SU-DHL-6 (cell line): Measurements from ENCODE around the gene SH3RF3.

Source experiments
- H2AFZ ChIP-seq: fragments of 200-600 bp; sonication (generic); 2 replicates; pipeline ENCODE4 v1.6.1; 2014; ENCODE audit warnings: low read depth, mild to moderate bottlenecking, moderate library complexity, mixed read lengths, antibody characterized with exemption, low read length; ENCODE audit not compliant: severe bottlenecking
- H3F3A ChIP-seq: fragments of 200-600 bp; shearing (Covaris generic); 2 replicates; pipeline ENCODE4 v1.6.0; 2016; ENCODE audit warnings: antibody characterized with exemption, mild to moderate bottlenecking; ENCODE audit not compliant: insufficient read depth
- H3K27ac ChIP-seq: fragments of 200-600 bp; sonication (generic); 2 replicates; pipeline ENCODE4 v1.5.1; 2016; ENCODE audit warnings: low read depth, mild to moderate bottlenecking, low read length, moderate library complexity, mixed read lengths
- H3K27me3 ChIP-seq: fragments of 200-600 bp; sonication (generic), shearing (Covaris generic); 2 replicates; pipeline ENCODE4 v1.6.0; 2014; ENCODE audit warnings: mild to moderate bottlenecking, low read length
- H3K36me3 ChIP-seq: fragments of 200-600 bp; sonication (generic); 2 replicates; pipeline ENCODE4 v1.6.1; 2014; ENCODE audit warnings: mild to moderate bottlenecking, low read length, mixed read lengths
- H3K4me2 ChIP-seq: fragments of 300-600, 200-600 bp; shearing (Covaris generic), sonication (generic); 2 replicates; pipeline ENCODE4 v1.6.0; 2014; ENCODE audit warnings: low read length, low read depth, mild to moderate bottlenecking; ENCODE audit not compliant: poor library complexity, severe bottlenecking
- H3K4me3 ChIP-seq: fragments of 200-600 bp; sonication (generic); 2 replicates; pipeline ENCODE4 v1.5.1; 2014; ENCODE audit warnings: antibody characterized with exemption, low read length, mild to moderate bottlenecking, mixed read lengths; ENCODE audit not compliant: insufficient read depth, poor library complexity, severe bottlenecking
- H3K79me2 ChIP-seq: fragments of 200-600 bp; sonication (generic); 2 replicates; pipeline ENCODE4 v1.6.1; 2014; ENCODE audit warnings: mild to moderate bottlenecking, low read length, moderate library complexity; ENCODE audit not compliant: insufficient read depth
- H3K9ac ChIP-seq: fragments of 200-600 bp; sonication (generic); 2 replicates; pipeline ENCODE4 v1.7.0; 2014; ENCODE audit warnings: mild to moderate bottlenecking, low read length
- H3K9me2 ChIP-seq: fragments of 200-600 bp; sonication (generic); replicated peaks from 2 replicates; pipeline ENCODE4 v1.6.1; 2014; ENCODE audit warnings: low read length; ENCODE audit not compliant: insufficient read depth
- H3K9me3 ChIP-seq: fragments of 200-600 bp; sonication (generic); 2 replicates; pipeline ENCODE4 v1.6.1; 2014; ENCODE audit warnings: low read length, mixed read lengths; ENCODE audit not compliant: insufficient read depth
- H4K20me1 ChIP-seq: fragments of 200-600 bp; sonication (generic); 2 replicates; pipeline ENCODE4 v1.6.1; 2014; ENCODE audit warnings: low read depth, mild to moderate bottlenecking, antibody characterized with exemption, low read length, moderate library complexity, mixed read lengths
- CTCF ChIP-seq: fragments of 200-600 bp; sonication (generic); IDR thresholded peaks from one replicate; pipeline ENCODE4 v1.5.1; 2017; ENCODE audit warnings: antibody characterized with exemption, mild to moderate bottlenecking, low read length, moderate library complexity; ENCODE audit not compliant: insufficient read depth, poor library complexity, severe bottlenecking
- EZH2phosphoT487 ChIP-seq: fragments of 200-600 bp; sonication (generic), shearing (Covaris generic); conservative IDR thresholded peaks from 2 replicates; pipeline ENCODE4 v1.6.1; 2018; ENCODE audit warnings: mild to moderate bottlenecking, antibody characterized with exemption, low read length, moderate library complexity, mixed read lengths

SH3RF3 gene

DNA sequence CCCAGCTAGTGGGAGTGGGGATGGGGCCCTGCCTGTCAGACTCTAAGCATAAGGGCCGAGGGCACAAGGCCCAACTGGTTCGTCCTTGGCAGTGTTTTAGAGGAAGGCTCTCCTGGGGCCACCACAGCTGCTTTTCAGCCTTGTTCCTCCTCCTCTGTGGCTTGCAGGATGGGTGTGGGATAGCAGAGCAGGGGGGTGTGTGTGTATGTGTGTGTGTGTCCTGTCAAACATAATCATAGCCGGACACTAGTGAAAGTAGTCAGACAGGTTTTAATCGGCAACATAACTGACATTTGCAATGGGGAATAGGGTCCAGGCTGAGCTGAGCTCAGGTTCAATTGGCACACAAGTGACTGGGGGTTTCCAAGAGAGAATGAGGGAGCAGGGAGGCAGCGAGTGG is 370.6 kb downstream of the SH3RF3 start:
- Histone ChIP-seq H3K4me2 (no peak overlapping the region), H3K27ac (no peak overlapping the region), H2AFZ (no peak overlapping the region)

DNA sequence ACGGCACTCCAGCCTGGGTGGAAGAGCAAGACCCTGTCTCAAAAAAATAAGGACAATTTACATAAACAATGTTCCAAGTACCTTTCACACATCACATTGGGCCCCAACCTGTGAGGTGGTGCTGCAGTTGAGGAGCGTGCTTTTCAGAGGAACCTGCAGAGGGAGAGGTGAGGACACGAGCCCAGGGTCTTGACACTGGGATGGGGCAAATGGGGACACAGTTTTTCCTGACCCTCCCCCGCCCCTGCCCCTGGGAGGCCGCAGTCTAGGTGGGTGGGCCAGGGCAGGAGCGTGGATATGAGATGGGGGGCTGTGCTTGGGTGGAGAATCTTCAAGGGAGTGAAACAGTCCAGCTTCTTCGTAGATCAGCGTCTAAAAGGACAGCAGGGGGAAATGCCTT is 371.9 kb downstream of the SH3RF3 start:
- H2AFZ ChIP-seq: no peak overlapping the region
- TF ChIP-seq CTCF (no peak), EZH2phosphoT487 (no peak)
- H3K9me3 ChIP-seq: no peaks in the 10 kb centered on the region
- H3K9me2 ChIP-seq: no peaks in the 10 kb centered on the region
- no peak overlapping the region for H3K9ac ChIP-seq
- H3K79me2 ChIP-seq: no peaks in the 10 kb centered on the region
- no peak overlapping the region for H3K27ac ChIP-seq
- H3F3A ChIP-seq: no peaks in the 10 kb centered on the region
- no peaks in the 10 kb centered on the region for H3K36me3 ChIP-seq
- no peak overlapping the region for H3K4me2 ChIP-seq
- no peaks in the 10 kb centered on the region for H3K27me3 ChIP-seq
- no peak overlapping the region for H3K4me3 ChIP-seq
- H4K20me1 ChIP-seq: no peaks in the 10 kb centered on the region

More for the DNA sequence above, 370.6 kb downstream of the SH3RF3 start:
- no peaks in the 10 kb centered on the region for H4K20me1 ChIP-seq
- no peaks in the 10 kb centered on the region for H3K9me2 ChIP-seq
- H3K4me3 ChIP-seq: no peak overlapping the region
- H3F3A ChIP-seq: no peaks in the 10 kb centered on the region
- no peaks in the 10 kb centered on the region for H3K9me3 ChIP-seq
- H3K79me2 ChIP-seq: no peaks in the 10 kb centered on the region
- no peaks in the 10 kb centered on the region for H3K36me3 ChIP-seq
- H3K9ac ChIP-seq: no peak overlapping the region
- TF ChIP-seq EZH2phosphoT487: no peak
- no peak for TF ChIP-seq CTCF
- H3K27me3 ChIP-seq: no peaks in the 10 kb centered on the region

DNA sequence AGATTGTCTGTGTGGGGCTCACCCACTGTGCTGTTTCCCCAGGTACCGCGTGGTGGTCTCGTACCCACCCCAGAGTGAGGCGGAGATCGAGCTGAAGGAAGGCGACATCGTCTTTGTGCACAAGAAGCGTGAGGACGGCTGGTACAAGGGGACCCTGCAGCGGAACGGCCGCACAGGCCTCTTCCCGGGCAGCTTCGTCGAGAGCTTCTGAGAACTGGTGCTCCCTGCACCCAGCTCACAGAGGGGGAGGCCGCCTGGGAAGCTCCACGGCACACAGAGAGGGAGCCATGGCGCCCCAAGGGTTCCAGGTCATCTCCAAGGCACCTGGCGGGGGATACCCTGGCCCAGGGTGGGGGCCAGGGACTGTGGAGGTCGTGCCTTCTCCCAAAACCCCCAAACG is 372.5 kb downstream of the SH3RF3 start:
- Histone ChIP-seq H3K9ac (no peak overlapping the region), H3K9me3 (no peaks in the 10 kb centered on the region), H3K4me2 (no peak overlapping the region), H3K4me3 (no peak overlapping the region), H3F3A (no peaks in the 10 kb centered on the region), H3K79me2 (no peaks in the 10 kb centered on the region), H3K27ac (no peak overlapping the region), H3K36me3 (no peaks in the 10 kb centered on the region), H3K27me3 (no peaks in the 10 kb centered on the region), H2AFZ (no peak overlapping the region), H3K9me2 (no peaks in the 10 kb centered on the region), H4K20me1 (no peaks in the 10 kb centered on the region)
- TF ChIP-seq CTCF: no peak
- TF ChIP-seq EZH2phosphoT487: no peak

DNA sequence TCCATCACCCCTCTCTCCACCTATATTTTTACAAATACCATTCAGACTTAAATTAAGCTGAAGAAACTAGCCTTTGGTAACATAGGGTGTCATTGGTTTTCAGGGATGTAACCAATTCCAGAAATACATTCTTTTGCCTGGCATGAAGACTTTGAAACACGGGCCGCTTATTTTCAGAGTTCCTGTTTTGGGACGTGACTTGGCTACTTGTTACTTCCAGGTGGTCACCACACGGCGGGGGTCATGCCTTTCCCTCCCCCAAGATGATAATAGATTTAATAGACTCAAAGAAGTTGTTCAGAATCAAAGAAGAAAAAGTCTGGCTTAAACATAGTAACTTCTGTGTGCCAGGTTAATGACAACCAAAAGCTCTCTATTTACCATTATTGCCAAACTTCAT is 374.2 kb downstream of the SH3RF3 start:
- H3K79me2 ChIP-seq: no peaks in the 10 kb centered on the region
- TF ChIP-seq EZH2phosphoT487 (no peak), CTCF (no peak)
- H3K4me2 ChIP-seq: no peak overlapping the region

More for the DNA sequence above, 374.2 kb downstream of the SH3RF3 start:
- no peak overlapping the region for H2AFZ ChIP-seq
- H3F3A ChIP-seq: no peaks in the 10 kb centered on the region
- H4K20me1 ChIP-seq: no peaks in the 10 kb centered on the region
- no peaks in the 10 kb centered on the region for H3K9me3 ChIP-seq
- H3K27ac ChIP-seq: no peak overlapping the region
- no peak overlapping the region for H3K4me3 ChIP-seq
- no peaks in the 10 kb centered on the region for H3K27me3 ChIP-seq
- H3K9ac ChIP-seq: no peak overlapping the region
- no peaks in the 10 kb centered on the region for H3K9me2 ChIP-seq
- no peaks in the 10 kb centered on the region for H3K36me3 ChIP-seq
